GM23338 (cell line): ENCODE data around the gene TFB2M.

Source experiments
- CREB1 ChIP-seq: fragments of 250-450 bp; sonication (Bioruptor Pico); IDR thresholded peaks from 2 replicates; pipeline ENCODE4 v1.5.0; 2020; ENCODE audit warnings: low read depth, mild to moderate bottlenecking, moderate library complexity
- EZH2 ChIP-seq: fragments of 200-600 bp; sonication (generic); IDR thresholded peaks from one replicate; pipeline ENCODE4 v1.8.0; 2017; ENCODE audit warnings: antibody characterized with exemption, mild to moderate bottlenecking, low read depth; ENCODE audit not compliant: unreplicated experiment
- EZH2phosphoT487 ChIP-seq: fragments of 200-600 bp; sonication (generic); IDR thresholded peaks from one replicate; pipeline ENCODE4 v1.8.1; 2018; ENCODE audit warnings: antibody characterized with exemption; ENCODE audit not compliant: unreplicated experiment
- JUNB ChIP-seq: IDR thresholded peaks from one replicate; pipeline ENCODE4 v1.6.1; 2016; ENCODE audit warnings: antibody characterized with exemption; ENCODE audit not compliant: unreplicated experiment
- NANOG ChIP-seq: IDR thresholded peaks from 2 replicates; pipeline ENCODE4 v1.6.1; 2016; ENCODE audit warnings: antibody characterized with exemption, borderline replicate concordance
- POLR2AphosphoS5 ChIP-seq: IDR thresholded peaks from 2 replicates; pipeline ENCODE4 v1.6.1; 2016; ENCODE audit warnings: antibody characterized with exemption, low read depth
- ZNF114 ChIP-seq: fragments of 250-450 bp; sonication (Bioruptor Pico); IDR thresholded peaks from 2 replicates; pipeline ENCODE4 v1.5.0; 2020; ENCODE audit warnings: mild to moderate bottlenecking, moderate library complexity
- ZNF331 ChIP-seq: fragments of 250-450 bp; sonication (Bioruptor Pico); IDR thresholded peaks from 2 replicates; pipeline ENCODE4 v1.5.0; 2020; ENCODE audit warnings: low read depth, mild to moderate bottlenecking, moderate library complexity
- TF ChIP-seq, protein P1 (sequence below), 2 experiments: fragments of 200-600 bp in 1 of 2; sonication (generic) in 1 of 2; conservative IDR thresholded peaks; 2 replicates each; pipeline versions ENCODE4 v1.5.1 to v1.6.1; 2016 to 2017; ENCODE audit warnings: antibody characterized with exemption in 2 of 2, low read depth in 2 of 2, mild to moderate bottlenecking in 2 of 2, moderate library complexity in 1 of 2
- TF ChIP-seq, protein P2 (sequence below): IDR thresholded peaks from 2 replicates; pipeline ENCODE4 v1.6.1; 2016; ENCODE audit warnings: antibody characterized with exemption
- TF ChIP-seq, protein P3 (sequence below): IDR thresholded peaks from one replicate; pipeline ENCODE4 v1.6.1; 2018; ENCODE audit warnings: antibody characterized with exemption; ENCODE audit not compliant: unreplicated experiment

DNA sequence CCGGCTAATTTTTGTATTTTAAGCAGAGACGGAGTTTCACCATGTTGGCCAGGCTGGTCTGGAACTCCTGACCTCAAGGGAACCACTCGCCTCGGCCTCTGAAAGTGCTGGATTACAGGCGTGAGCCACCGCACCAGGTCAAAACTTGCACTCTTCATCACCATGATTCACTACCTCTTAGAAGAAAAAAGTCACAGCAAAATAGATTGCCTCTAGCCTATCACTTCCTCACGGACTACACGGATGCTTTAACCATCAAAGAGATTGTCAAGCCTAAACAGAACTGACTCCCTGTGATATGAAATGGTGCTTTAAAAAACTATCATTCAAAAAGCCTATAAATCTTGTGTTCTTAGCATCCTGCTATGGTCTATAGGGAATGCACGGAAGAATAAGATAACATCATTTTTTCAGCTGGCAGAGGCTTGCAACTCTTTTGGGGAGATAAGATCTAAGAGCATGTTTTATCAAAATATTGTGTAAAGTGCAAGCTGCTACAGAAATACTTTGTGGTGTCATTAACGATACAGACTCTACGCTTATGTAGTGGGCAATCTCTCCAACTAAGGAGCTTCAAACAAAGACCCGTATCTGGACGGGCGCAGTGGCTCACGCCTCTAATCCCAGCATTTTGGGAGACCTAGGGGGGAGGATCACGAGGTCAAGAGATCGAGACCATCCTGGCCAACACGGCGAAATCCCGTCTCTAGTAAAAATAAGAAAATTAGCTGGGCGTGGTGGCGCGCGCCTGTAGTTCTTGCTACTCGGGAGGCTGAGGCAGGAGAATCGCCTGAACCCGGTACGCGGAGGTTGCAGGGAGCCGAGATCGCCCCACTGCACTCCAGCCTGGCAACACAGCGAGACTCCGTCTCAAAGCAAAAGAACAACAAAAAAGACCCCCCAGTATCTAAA, 966 bp downstream of the TFB2M start:
- TF ChIP-seq, protein P1, sequence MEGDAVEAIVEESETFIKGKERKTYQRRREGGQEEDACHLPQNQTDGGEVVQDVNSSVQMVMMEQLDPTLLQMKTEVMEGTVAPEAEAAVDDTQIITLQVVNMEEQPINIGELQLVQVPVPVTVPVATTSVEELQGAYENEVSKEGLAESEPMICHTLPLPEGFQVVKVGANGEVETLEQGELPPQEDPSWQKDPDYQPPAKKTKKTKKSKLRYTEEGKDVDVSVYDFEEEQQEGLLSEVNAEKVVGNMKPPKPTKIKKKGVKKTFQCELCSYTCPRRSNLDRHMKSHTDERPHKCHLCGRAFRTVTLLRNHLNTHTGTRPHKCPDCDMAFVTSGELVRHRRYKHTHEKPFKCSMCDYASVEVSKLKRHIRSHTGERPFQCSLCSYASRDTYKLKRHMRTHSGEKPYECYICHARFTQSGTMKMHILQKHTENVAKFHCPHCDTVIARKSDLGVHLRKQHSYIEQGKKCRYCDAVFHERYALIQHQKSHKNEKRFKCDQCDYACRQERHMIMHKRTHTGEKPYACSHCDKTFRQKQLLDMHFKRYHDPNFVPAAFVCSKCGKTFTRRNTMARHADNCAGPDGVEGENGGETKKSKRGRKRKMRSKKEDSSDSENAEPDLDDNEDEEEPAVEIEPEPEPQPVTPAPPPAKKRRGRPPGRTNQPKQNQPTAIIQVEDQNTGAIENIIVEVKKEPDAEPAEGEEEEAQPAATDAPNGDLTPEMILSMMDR (conservative IDR thresholded peaks at IDR 0.05; ENCODE audit: low read depth in 2 of 2) = no peak
- TF ChIP-seq POLR2AphosphoS5 (no peak), EZH2 (no peak), JUNB (no peak), EZH2phosphoT487 (no peak), CREB1 (CRISPR knock-in tag) (no peak), ZNF114 (CRISPR knock-in tag) (no peak), NANOG (no peak), ZNF331 (CRISPR knock-in tag) (no peak)
- TF ChIP-seq, protein P2, sequence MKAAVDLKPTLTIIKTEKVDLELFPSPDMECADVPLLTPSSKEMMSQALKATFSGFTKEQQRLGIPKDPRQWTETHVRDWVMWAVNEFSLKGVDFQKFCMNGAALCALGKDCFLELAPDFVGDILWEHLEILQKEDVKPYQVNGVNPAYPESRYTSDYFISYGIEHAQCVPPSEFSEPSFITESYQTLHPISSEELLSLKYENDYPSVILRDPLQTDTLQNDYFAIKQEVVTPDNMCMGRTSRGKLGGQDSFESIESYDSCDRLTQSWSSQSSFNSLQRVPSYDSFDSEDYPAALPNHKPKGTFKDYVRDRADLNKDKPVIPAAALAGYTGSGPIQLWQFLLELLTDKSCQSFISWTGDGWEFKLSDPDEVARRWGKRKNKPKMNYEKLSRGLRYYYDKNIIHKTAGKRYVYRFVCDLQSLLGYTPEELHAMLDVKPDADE = no peak
- TF ChIP-seq, protein P3, sequence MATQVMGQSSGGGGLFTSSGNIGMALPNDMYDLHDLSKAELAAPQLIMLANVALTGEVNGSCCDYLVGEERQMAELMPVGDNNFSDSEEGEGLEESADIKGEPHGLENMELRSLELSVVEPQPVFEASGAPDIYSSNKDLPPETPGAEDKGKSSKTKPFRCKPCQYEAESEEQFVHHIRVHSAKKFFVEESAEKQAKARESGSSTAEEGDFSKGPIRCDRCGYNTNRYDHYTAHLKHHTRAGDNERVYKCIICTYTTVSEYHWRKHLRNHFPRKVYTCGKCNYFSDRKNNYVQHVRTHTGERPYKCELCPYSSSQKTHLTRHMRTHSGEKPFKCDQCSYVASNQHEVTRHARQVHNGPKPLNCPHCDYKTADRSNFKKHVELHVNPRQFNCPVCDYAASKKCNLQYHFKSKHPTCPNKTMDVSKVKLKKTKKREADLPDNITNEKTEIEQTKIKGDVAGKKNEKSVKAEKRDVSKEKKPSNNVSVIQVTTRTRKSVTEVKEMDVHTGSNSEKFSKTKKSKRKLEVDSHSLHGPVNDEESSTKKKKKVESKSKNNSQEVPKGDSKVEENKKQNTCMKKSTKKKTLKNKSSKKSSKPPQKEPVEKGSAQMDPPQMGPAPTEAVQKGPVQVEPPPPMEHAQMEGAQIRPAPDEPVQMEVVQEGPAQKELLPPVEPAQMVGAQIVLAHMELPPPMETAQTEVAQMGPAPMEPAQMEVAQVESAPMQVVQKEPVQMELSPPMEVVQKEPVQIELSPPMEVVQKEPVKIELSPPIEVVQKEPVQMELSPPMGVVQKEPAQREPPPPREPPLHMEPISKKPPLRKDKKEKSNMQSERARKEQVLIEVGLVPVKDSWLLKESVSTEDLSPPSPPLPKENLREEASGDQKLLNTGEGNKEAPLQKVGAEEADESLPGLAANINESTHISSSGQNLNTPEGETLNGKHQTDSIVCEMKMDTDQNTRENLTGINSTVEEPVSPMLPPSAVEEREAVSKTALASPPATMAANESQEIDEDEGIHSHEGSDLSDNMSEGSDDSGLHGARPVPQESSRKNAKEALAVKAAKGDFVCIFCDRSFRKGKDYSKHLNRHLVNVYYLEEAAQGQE = no peak
